ENCODE measurements around the gene KCNAB1. TPM values are rescaled to one million over a fixed set of nuclear protein-coding genes. Genes with fewer than 3 reads are reported as not detected.

The KCNAB1 gene
- total RNA-seq, 1 experiment from 2014 or later = not detected

GRCh38 chr3:156166808-156167207 is 46.4 kb downstream of the KCNAB1 start:
- no peaks in the 10 kb centered on the region; a peak in 1 of 4 replicates for H3K4me1 ChIP-seq (ENCODE audit: control insufficient read depth in 1 of 2, insufficient read depth in 2 of 2, low read length in 2 of 2)
- H3K4me3 ChIP-seq (replicated peaks in 1 of 2; ENCODE audit: low read depth in 1 of 2, low read length in 2 of 2) = no peak overlapping the region
- H3K4me2 ChIP-seq (ENCODE audit: low read length) = no peak overlapping the region
- ChIA-PET POLR2A (no interaction called here), CTCF (no interaction called here), RAD21 (ENCODE audit: low non-redundant PET in 1 of 2, low total read pairs in 2 of 2, uncharacterized antibody in 2 of 2, unreplicated experiment in 2 of 2) (no interaction called here)
- DNase-seq (ENCODE audit: low read depth, low spot score) = no peak
- H4K20me1 ChIP-seq (ENCODE audit: insufficient read depth) = no peaks in the 10 kb centered on the region
- H3K27ac ChIP-seq (ENCODE audit: low read depth, low read length) = no peak overlapping the region
- no peaks in the 10 kb centered on the region for H3K27me3 ChIP-seq (ENCODE audit: insufficient read depth, low read length)
- no peaks in the 10 kb centered on the region for H3K9me3 ChIP-seq (ENCODE audit: control insufficient read depth in 1 of 2, insufficient read depth in 1 of 2, low read depth in 1 of 2, low read length in 2 of 2)
- H3K9me2 ChIP-seq (ENCODE audit: insufficient read depth) = no peaks in the 10 kb centered on the region
- H3K9ac ChIP-seq (ENCODE audit: low read length) = no peak overlapping the region
- no peaks in the 10 kb centered on the region for H3K36me3 ChIP-seq (ENCODE audit: control insufficient read depth in 1 of 2, insufficient read depth in 2 of 2, low read length in 2 of 2)
- no peaks in the 10 kb centered on the region for H3K79me2 ChIP-seq (ENCODE audit: insufficient read depth, low read length)
- intact Hi-C loops (cut with micrococcal nuclease) = no loop called here
- TF ChIP-seq CEBPB (IDR thresholded peaks at IDR 0.05; ENCODE audit: low read depth) (no peak), JUND (IDR thresholded peaks at IDR 0.05) (no peak), POLR2A (IDR thresholded peaks at IDR 0.05; ENCODE audit: borderline replicate concordance, extremely low read depth, insufficient read depth, insufficient read length) (no peak), POLR2AphosphoS5 (IDR thresholded peaks at IDR 0.05; ENCODE audit: low read depth, low read length) (no peak), ELF1 (IDR thresholded peaks at IDR 0.05; ENCODE audit: borderline replicate concordance, low read depth) (no peak), REST (IDR thresholded peaks at IDR 0.05; ENCODE audit: low read depth) (no peak), SIN3A (IDR thresholded peaks at IDR 0.05; ENCODE audit: low read depth) (no peak), EZH2 (IDR thresholded peaks at IDR 0.05) (no peak), RAD21 (IDR thresholded peaks at IDR 0.05; ENCODE audit: low read depth) (no peak), EGR1 (IDR thresholded peaks at IDR 0.05; ENCODE audit: low read depth) (no peak), ZNF274 (IDR thresholded peaks at IDR 0.05; ENCODE audit: low read depth, low read length) (no peak), ZFX (IDR thresholded peaks at IDR 0.05) (no peak)
- TF ChIP-seq, protein P1, sequence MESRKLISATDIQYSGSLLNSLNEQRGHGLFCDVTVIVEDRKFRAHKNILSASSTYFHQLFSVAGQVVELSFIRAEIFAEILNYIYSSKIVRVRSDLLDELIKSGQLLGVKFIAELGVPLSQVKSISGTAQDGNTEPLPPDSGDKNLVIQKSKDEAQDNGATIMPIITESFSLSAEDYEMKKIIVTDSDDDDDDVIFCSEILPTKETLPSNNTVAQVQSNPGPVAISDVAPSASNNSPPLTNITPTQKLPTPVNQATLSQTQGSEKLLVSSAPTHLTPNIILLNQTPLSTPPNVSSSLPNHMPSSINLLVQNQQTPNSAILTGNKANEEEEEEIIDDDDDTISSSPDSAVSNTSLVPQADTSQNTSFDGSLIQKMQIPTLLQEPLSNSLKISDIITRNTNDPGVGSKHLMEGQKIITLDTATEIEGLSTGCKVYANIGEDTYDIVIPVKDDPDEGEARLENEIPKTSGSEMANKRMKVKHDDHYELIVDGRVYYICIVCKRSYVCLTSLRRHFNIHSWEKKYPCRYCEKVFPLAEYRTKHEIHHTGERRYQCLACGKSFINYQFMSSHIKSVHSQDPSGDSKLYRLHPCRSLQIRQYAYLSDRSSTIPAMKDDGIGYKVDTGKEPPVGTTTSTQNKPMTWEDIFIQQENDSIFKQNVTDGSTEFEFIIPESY (IDR thresholded peaks at IDR 0.05; ENCODE audit: extremely low read depth, insufficient replicate concordance, low read length) = no peak
- TF ChIP-seq, protein P2, sequence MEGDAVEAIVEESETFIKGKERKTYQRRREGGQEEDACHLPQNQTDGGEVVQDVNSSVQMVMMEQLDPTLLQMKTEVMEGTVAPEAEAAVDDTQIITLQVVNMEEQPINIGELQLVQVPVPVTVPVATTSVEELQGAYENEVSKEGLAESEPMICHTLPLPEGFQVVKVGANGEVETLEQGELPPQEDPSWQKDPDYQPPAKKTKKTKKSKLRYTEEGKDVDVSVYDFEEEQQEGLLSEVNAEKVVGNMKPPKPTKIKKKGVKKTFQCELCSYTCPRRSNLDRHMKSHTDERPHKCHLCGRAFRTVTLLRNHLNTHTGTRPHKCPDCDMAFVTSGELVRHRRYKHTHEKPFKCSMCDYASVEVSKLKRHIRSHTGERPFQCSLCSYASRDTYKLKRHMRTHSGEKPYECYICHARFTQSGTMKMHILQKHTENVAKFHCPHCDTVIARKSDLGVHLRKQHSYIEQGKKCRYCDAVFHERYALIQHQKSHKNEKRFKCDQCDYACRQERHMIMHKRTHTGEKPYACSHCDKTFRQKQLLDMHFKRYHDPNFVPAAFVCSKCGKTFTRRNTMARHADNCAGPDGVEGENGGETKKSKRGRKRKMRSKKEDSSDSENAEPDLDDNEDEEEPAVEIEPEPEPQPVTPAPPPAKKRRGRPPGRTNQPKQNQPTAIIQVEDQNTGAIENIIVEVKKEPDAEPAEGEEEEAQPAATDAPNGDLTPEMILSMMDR (IDR thresholded peaks at IDR 0.05 in 2 of 3, conservative IDR thresholded peaks at IDR 0.05 in 1 of 3; ENCODE audit: borderline replicate concordance in 1 of 3, insufficient read depth in 1 of 3, low read depth in 2 of 3, low read length in 2 of 3) = no peak
- TF ChIP-seq, protein P3, sequence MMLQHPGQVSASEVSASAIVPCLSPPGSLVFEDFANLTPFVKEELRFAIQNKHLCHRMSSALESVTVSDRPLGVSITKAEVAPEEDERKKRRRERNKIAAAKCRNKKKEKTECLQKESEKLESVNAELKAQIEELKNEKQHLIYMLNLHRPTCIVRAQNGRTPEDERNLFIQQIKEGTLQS (IDR thresholded peaks at IDR 0.05) = no peak
- no TSS peak for BruUV-seq (replicated peaks)
- H2AFZ ChIP-seq (ENCODE audit: low read depth, low read length, poor library complexity, severe bottlenecking) = no peak overlapping the region
- ATAC-seq = no peak

Data from HCT116 (cell line).